ENCODE measurements around the gene ADAMTS9. TPM values are rescaled to one million over a fixed set of nuclear protein-coding genes. Genes with fewer than 3 reads are reported as not detected.

ADAMTS9 gene
- total and polyA plus RNA-seq, 2 donors (not counting 1 experiment from before 2014, with no cell fraction given): not detected

DNA sequence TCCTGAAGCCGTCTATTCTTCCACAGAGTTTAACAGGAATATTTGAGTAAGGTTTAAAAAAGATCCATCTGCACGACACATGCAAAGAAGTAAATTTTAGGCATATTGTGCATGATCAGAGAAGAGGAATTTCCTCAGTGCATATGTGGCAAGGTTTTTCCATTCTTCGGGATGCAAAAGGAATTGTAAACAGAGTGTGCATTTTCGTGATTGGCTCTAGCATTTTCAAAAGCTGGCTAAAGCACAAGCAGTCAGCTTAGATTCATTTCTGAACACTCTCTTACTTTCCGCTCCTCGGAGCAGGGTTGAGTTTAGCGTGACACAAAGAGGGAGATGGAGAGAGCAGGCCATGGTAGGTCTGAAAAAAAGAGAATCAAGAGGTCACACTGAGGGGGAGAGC is 128.2 kb downstream of the ADAMTS9 start:
- no peaks in the 10 kb centered on the region for H3K36me3 ChIP-seq (replicated peaks in 1 of 2; ENCODE audit: control extremely low read depth in 1 of 2, control insufficient read depth in 1 of 2, extremely low read depth in 1 of 2, insufficient read depth in 2 of 2, low read length in 1 of 2)
- Mint-ChIP-seq H3K27ac (no peak overlapping the region), H3K4me3 (no peak overlapping the region), H3K4me1 (no peaks in the 10 kb centered on the region), H3K27me3 (no peaks in the 10 kb centered on the region), H3K9me3 (ENCODE audit: insufficient read depth) (no peaks in the 10 kb centered on the region)
- POLR2A ChIA-PET: no interaction called here
- no peak overlapping the region for H3K4me2 ChIP-seq (replicated peaks; ENCODE audit: low read depth, low read length, poor library complexity, severe bottlenecking)
- intact Hi-C loops (cut with micrococcal nuclease): no loop called here
- H3K79me2 ChIP-seq (ENCODE audit: control insufficient read depth, insufficient read depth, low read length): no peaks in the 10 kb centered on the region
- H3K27me3 ChIP-seq (replicated peaks in 1 of 4; ENCODE audit: control extremely low read depth in 1 of 4, control insufficient read depth in 3 of 4, insufficient read depth in 4 of 4, low read length in 3 of 4): peaks cover 0 to 2% (median 0%) of the 10 kb centered on the region in 4 experiments
- ATAC-seq (ENCODE audit: low read depth) (no peak), DNase-seq (no peak)
- CTCF ChIA-PET: no interaction called here
- H3K27ac ChIP-seq (ENCODE audit: low read length in 2 of 2): no peak overlapping the region
- H3K9ac ChIP-seq (ENCODE audit: low read length): no peak overlapping the region
- peaks cover 0 to 3% (median 0%) of the 10 kb centered on the region in 3 donors for H3K9me3 ChIP-seq (ENCODE audit: control extremely low read depth in 1 of 3, control insufficient read depth in 2 of 3, insufficient read depth in 1 of 3, low read length in 2 of 3)
- no peak overlapping the region for H2AFZ ChIP-seq (ENCODE audit: insufficient read depth, low read depth, low read length, poor library complexity, severe bottlenecking)
- no peaks in the 10 kb centered on the region for H3K4me1 ChIP-seq (ENCODE audit: control insufficient read depth in 2 of 2, insufficient read depth in 2 of 2, low read length in 2 of 2)
- H4K20me1 ChIP-seq (ENCODE audit: control insufficient read depth, insufficient read depth, low read length, poor library complexity, severe bottlenecking): no peaks in the 10 kb centered on the region
- 98% methylated on average over 4 of the region's 7 CpGs for WGBS (ENCODE audit: insufficient coverage)
- TF ChIP-seq, protein P1, sequence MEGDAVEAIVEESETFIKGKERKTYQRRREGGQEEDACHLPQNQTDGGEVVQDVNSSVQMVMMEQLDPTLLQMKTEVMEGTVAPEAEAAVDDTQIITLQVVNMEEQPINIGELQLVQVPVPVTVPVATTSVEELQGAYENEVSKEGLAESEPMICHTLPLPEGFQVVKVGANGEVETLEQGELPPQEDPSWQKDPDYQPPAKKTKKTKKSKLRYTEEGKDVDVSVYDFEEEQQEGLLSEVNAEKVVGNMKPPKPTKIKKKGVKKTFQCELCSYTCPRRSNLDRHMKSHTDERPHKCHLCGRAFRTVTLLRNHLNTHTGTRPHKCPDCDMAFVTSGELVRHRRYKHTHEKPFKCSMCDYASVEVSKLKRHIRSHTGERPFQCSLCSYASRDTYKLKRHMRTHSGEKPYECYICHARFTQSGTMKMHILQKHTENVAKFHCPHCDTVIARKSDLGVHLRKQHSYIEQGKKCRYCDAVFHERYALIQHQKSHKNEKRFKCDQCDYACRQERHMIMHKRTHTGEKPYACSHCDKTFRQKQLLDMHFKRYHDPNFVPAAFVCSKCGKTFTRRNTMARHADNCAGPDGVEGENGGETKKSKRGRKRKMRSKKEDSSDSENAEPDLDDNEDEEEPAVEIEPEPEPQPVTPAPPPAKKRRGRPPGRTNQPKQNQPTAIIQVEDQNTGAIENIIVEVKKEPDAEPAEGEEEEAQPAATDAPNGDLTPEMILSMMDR (IDR thresholded peaks at IDR 0.05): no peak
- no peak for TF ChIP-seq EZH2 (IDR thresholded peaks at IDR 0.05; ENCODE audit: borderline replicate concordance, insufficient read depth, low read depth, low read length, poor library complexity, severe bottlenecking)
- H3K4me3 ChIP-seq (ENCODE audit: control extremely low read depth in 1 of 5, extremely low read depth in 1 of 5, insufficient read depth in 1 of 5, low read depth in 2 of 5, low read length in 4 of 5): no peak overlapping the region

DNA sequence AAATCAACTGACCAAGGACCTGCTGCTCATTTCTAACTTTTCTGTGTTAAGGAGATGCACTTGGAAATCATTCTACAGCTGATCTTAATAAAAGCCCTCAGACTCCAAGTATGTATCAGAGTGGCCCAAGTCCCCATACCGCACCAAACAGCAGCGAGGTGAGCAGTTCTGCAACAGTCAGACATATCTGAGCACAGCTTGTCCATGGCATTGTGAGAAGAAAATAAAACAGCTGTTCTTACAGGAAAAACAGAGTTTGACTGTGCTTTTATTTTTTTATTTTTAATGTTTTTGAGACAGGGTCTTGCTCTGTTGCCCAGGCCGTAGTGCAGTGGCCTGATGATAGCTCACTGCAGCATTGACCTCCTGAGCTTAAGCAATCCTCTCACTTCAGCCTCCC is 131.8 kb downstream of the ADAMTS9 start:
- intact Hi-C loops (cut with micrococcal nuclease): no loop called here
- POLR2A ChIA-PET: no interaction called here
- no peaks in the 10 kb centered on the region for H3K79me2 ChIP-seq (ENCODE audit: control insufficient read depth, insufficient read depth, low read length)
- H2AFZ ChIP-seq (ENCODE audit: insufficient read depth, low read depth, low read length, poor library complexity, severe bottlenecking): no peak overlapping the region
- H3K9me3 Mint-ChIP-seq (ENCODE audit: insufficient read depth): no peaks in the 10 kb centered on the region
- no peaks in the 10 kb centered on the region for H4K20me1 ChIP-seq (ENCODE audit: control insufficient read depth, insufficient read depth, low read length, poor library complexity, severe bottlenecking)
- no peak overlapping the region for H3K9ac ChIP-seq (ENCODE audit: low read length)
- no peak overlapping the region for H3K27ac ChIP-seq (ENCODE audit: low read length in 2 of 2)
- no peaks in the 10 kb centered on the region for H3K36me3 ChIP-seq (replicated peaks in 1 of 2; ENCODE audit: control extremely low read depth in 1 of 2, control insufficient read depth in 1 of 2, extremely low read depth in 1 of 2, insufficient read depth in 2 of 2, low read length in 1 of 2)
- H3K4me2 ChIP-seq (replicated peaks; ENCODE audit: low read depth, low read length, poor library complexity, severe bottlenecking): no peak overlapping the region
- no peak overlapping the region for H3K4me3 Mint-ChIP-seq
- H3K4me3 ChIP-seq (ENCODE audit: control extremely low read depth in 1 of 5, extremely low read depth in 1 of 5, insufficient read depth in 1 of 5, low read depth in 2 of 5, low read length in 4 of 5): no peak overlapping the region
- TF ChIP-seq, protein P1 (IDR thresholded peaks at IDR 0.05): no peak
- TF ChIP-seq EZH2 (IDR thresholded peaks at IDR 0.05; ENCODE audit: borderline replicate concordance, insufficient read depth, low read depth, low read length, poor library complexity, severe bottlenecking): no peak
- CTCF ChIA-PET: no interaction called here
- no CpG with 5 or more reads among the region's 3 CpGs for WGBS (ENCODE audit: insufficient coverage)
- H3K9me3 ChIP-seq (ENCODE audit: control extremely low read depth in 1 of 3, control insufficient read depth in 2 of 3, insufficient read depth in 1 of 3, low read length in 2 of 3): peaks cover 0 to 3% (median 0%) of the 10 kb centered on the region in 3 donors
- H3K4me1 Mint-ChIP-seq: no peaks in the 10 kb centered on the region
- ATAC-seq (ENCODE audit: low read depth) (no peak), DNase-seq (no peak)
- no peaks in the 10 kb centered on the region for H3K4me1 ChIP-seq (ENCODE audit: control insufficient read depth in 2 of 2, insufficient read depth in 2 of 2, low read length in 2 of 2)
- H3K27me3 Mint-ChIP-seq: peaks cover 4% of the 10 kb centered on the region
- H3K27ac Mint-ChIP-seq: no peak overlapping the region
- peaks cover 0 to 2% (median 0%) of the 10 kb centered on the region in 4 experiments for H3K27me3 ChIP-seq (replicated peaks in 1 of 4; ENCODE audit: control extremely low read depth in 1 of 4, control insufficient read depth in 3 of 4, insufficient read depth in 4 of 4, low read length in 3 of 4)

All from B cell (primary cell).